H9 (cell line): Measurements from ENCODE around the gene ANKRD44. TPM values are rescaled to one million over a fixed set of nuclear protein-coding genes. Genes with fewer than 3 reads are reported as not detected.

Experiments used
- DNase-seq: peaks from one replicate; pipeline ENCODE4 v3.0.0-alpha.2; 2017
- H2AFZ ChIP-seq: one replicate; pipeline ENCODE4 v1.6.1; 2013; ENCODE audit warnings: mild to moderate bottlenecking, low read length, control low read depth, moderate library complexity
- H2AK5ac ChIP-seq: 2 replicates; pipeline ENCODE4 v1.6.1; 2013; ENCODE audit warnings: low read length, control low read depth, mixed read lengths; ENCODE audit not compliant: insufficient read length
- H2BK120ac ChIP-seq: one replicate; pipeline ENCODE4 v1.6.1; 2013; ENCODE audit warnings: low read depth, mild to moderate bottlenecking, low read length, control low read depth, inconsistent platforms; ENCODE audit not compliant: poor library complexity, severe bottlenecking
- H2BK12ac ChIP-seq: 2 replicates; pipeline ENCODE4 v1.6.1; 2013; ENCODE audit warnings: low read length, control low read depth, mixed read lengths, low read depth; ENCODE audit not compliant: insufficient read length
- H2BK15ac ChIP-seq: 2 replicates; pipeline ENCODE4 v1.6.1; 2013; ENCODE audit warnings: low read depth, low read length, control low read depth
- H2BK20ac ChIP-seq: one replicate; pipeline ENCODE4 v1.6.1; 2013; ENCODE audit warnings: low read depth, mild to moderate bottlenecking, low read length, control low read depth, inconsistent platforms; ENCODE audit not compliant: poor library complexity, severe bottlenecking
- H2BK5ac ChIP-seq: 2 replicates; pipeline ENCODE4 v1.6.1; 2013; ENCODE audit warnings: low read length, control low read depth, mixed read lengths; ENCODE audit not compliant: insufficient read length
- H3K14ac ChIP-seq: 2 replicates; pipeline ENCODE4 v1.6.1; 2013; ENCODE audit warnings: low read length, control low read depth; ENCODE audit not compliant: insufficient read depth
- H3K18ac ChIP-seq: 2 replicates; pipeline ENCODE4 v1.6.1; 2013; ENCODE audit warnings: low read depth, mild to moderate bottlenecking, mixed read lengths, low read length, control low read depth; ENCODE audit not compliant: insufficient read length
- H3K23ac ChIP-seq: 2 replicates; pipeline ENCODE4 v1.6.1; 2013; ENCODE audit warnings: low read length, control low read depth, mixed read lengths, low read depth; ENCODE audit not compliant: insufficient read length
- H3K23me2 ChIP-seq: 2 replicates; pipeline ENCODE4 v1.6.1; 2013; ENCODE audit warnings: low read depth, mild to moderate bottlenecking, mixed read lengths, low read length, control low read depth; ENCODE audit not compliant: insufficient read length, poor library complexity, severe bottlenecking
- H3K27ac ChIP-seq: 2 replicates; pipeline ENCODE4 v1.5.1; 2013; ENCODE audit warnings: low read length, control low read depth, mixed read lengths, low read depth; ENCODE audit not compliant: insufficient read length
- H3K27me3 ChIP-seq: 2 replicates; pipeline ENCODE4 v1.6.1; 2013; ENCODE audit warnings: low read length, control low read depth, inconsistent platforms; ENCODE audit not compliant: insufficient read depth
- H3K4ac ChIP-seq: 2 replicates; pipeline ENCODE4 v1.6.1; 2013; ENCODE audit warnings: low read depth, mild to moderate bottlenecking, control low read depth, inconsistent platforms, low read length, moderate library complexity
- H3K4me1 ChIP-seq: 2 replicates; pipeline ENCODE4 v1.6.1; 2013; ENCODE audit warnings: low read length, control low read depth, inconsistent platforms; ENCODE audit not compliant: insufficient read depth
- H3K4me2 ChIP-seq: 2 replicates; pipeline ENCODE4 v1.6.1; 2013; ENCODE audit warnings: low read length, control low read depth, mixed read lengths; ENCODE audit not compliant: insufficient read length, insufficient read depth
- H3K56ac ChIP-seq: 2 replicates; pipeline ENCODE4 v1.6.1; 2013; ENCODE audit warnings: low read depth, mild to moderate bottlenecking, mixed read lengths, low read length, control low read depth; ENCODE audit not compliant: insufficient read length
- H3K79me1 ChIP-seq: 2 replicates; pipeline ENCODE4 v1.6.1; 2013; ENCODE audit warnings: low read depth, mild to moderate bottlenecking, moderate library complexity, low read length, control low read depth, inconsistent platforms; ENCODE audit not compliant: insufficient read depth, poor library complexity, severe bottlenecking
- H3K79me2 ChIP-seq: 2 replicates; pipeline ENCODE4 v1.6.1; 2013; ENCODE audit warnings: low read length, control low read depth, inconsistent platforms; ENCODE audit not compliant: insufficient read depth
- H3K9ac ChIP-seq: 2 replicates; pipeline ENCODE4 v1.6.1; 2013; ENCODE audit warnings: low read length, control low read depth, mixed read lengths; ENCODE audit not compliant: insufficient read length; ENCODE audit errors: extremely low read depth
- H3K9me3 ChIP-seq: one replicate; pipeline ENCODE4 v1.6.1; 2013; ENCODE audit warnings: low read depth, low read length, inconsistent platforms; ENCODE audit not compliant: control insufficient read depth
- H3T11ph ChIP-seq: one replicate; pipeline ENCODE4 v1.6.1; 2013; ENCODE audit warnings: mild to moderate bottlenecking, low read length, control low read depth, inconsistent platforms
- H4K20me1 ChIP-seq: one replicate; pipeline ENCODE4 v1.6.1; 2013; ENCODE audit not compliant: control insufficient read depth, insufficient read length, insufficient read depth
- H4K5ac ChIP-seq: 2 replicates; pipeline ENCODE4 v1.6.1; 2013; ENCODE audit warnings: low read depth, mild to moderate bottlenecking, mixed read lengths, low read length, control low read depth; ENCODE audit not compliant: insufficient read length
- H4K8ac ChIP-seq: replicated peaks from 2 replicates; pipeline ENCODE4 v1.6.1; 2013; ENCODE audit warnings: low read length, control low read depth, mixed read lengths, low read depth; ENCODE audit not compliant: insufficient read length
- H4K91ac ChIP-seq: 2 replicates; pipeline ENCODE4 v1.6.1; 2013; ENCODE audit warnings: low read depth, mild to moderate bottlenecking, moderate library complexity, mixed read lengths, low read length, control low read depth; ENCODE audit not compliant: insufficient read length
- H3K27ac Mint-ChIP-seq, 3 experiments: 2 replicates in 2 of 3; 3 replicates in 1 of 3; pipeline ENCODE4 v1.8.0; 2020 to 2021; ENCODE audit warnings: mixed read lengths in 3 of 3, mild to moderate bottlenecking in 1 of 3, moderate library complexity in 1 of 3
- H3K27me3 Mint-ChIP-seq: 2 replicates; pipeline ENCODE4 v1.8.0; 2021; ENCODE audit warnings: low read depth, mild to moderate bottlenecking, moderate library complexity, mixed read lengths
- H3K36me3 Mint-ChIP-seq, 3 experiments: 2 replicates in 2 of 3; 3 replicates in 1 of 3; pipeline ENCODE4 v1.8.0; 2020 to 2021; ENCODE audit warnings: low read depth in 3 of 3, mixed read lengths in 3 of 3; ENCODE audit not compliant: insufficient read depth in 1 of 3
- H3K4me1 Mint-ChIP-seq, 2 experiments: 2 replicates each; pipeline ENCODE4 v1.8.0; 2020; ENCODE audit warnings: mixed read lengths in 2 of 2
- H3K4me3 Mint-ChIP-seq, 2 experiments: 2 replicates in 1 of 2; 3 replicates in 1 of 2; pipeline ENCODE4 v1.8.0; 2020 to 2021; ENCODE audit warnings: mild to moderate bottlenecking in 2 of 2, mixed read lengths in 2 of 2, moderate library complexity in 1 of 2
- H3K9me3 Mint-ChIP-seq, 2 experiments: 2 replicates in 1 of 2; 3 replicates in 1 of 2; pipeline ENCODE4 v1.8.0; 2020; ENCODE audit warnings: mild to moderate bottlenecking in 2 of 2, mixed read lengths in 2 of 2, moderate library complexity in 1 of 2
- WGBS: extraction: QIAGEN DNeasy Blood & Tissue Kit; methylation state at CpG from one replicate; pipeline ENCODE4 v1.1.7; 2013; ENCODE audit warnings: missing lambda C conversion rate, low lambda C conversion rate, mixed read lengths; ENCODE audit not compliant: insufficient read length; ENCODE audit errors: extremely low coverage; 5-methylcytosine and 5-hydroxymethylcytosine counted together
- total RNA-seq: library from RNA; stranded (reverse); gene quantifications from 2 replicates; pipeline ENCODE4 v1.2.1, GENCODE V29; 2021
- TF ChIP-seq, protein P1 (sequence below): fragments of 200-600 bp; sonication (generic); conservative IDR thresholded peaks from 3 replicates; pipeline ENCODE4 v1.8.0; 2021; ENCODE audit warnings: antibody characterized with exemption, mild to moderate bottlenecking

ANKRD44 gene
- total RNA-seq, 1 experiment from 2014 or later, result 1.9 TPM

DNA sequence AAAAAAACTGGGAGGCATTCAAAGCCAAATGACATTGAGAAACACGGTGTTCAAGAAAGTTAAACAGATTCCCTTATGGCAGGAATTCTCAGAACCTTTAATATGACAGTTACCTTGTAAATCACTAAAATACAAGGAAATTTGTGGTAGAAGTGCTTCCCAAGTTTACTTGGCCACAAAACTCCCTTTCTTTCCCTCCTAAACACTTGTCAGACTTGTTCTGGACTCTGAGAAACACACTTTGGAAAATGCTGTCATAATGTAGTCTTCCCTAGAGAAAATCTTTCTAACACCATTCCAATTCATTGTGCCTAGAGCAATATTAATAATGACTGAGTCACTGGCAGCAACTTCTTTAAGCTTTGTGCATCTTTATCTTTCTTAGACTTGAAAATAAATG lies 140.4 kb downstream of the ANKRD44 start:
- H2BK120ac ChIP-seq, result no peak overlapping the region
- no peak overlapping the region for H3K56ac ChIP-seq
- no peak overlapping the region for H3K4ac ChIP-seq
- H3K4me1 ChIP-seq, result no peaks in the 10 kb centered on the region
- H3K27me3 ChIP-seq, result no peaks in the 10 kb centered on the region
- no peak overlapping the region for H3K4me3 Mint-ChIP-seq
- no peaks in the 10 kb centered on the region for H3K79me2 ChIP-seq
- WGBS, result no CpG with 5 or more reads among the region's 1 CpG
- H3K27ac ChIP-seq, result no peak overlapping the region
- H4K20me1 ChIP-seq, result no peaks in the 10 kb centered on the region
- H3K18ac ChIP-seq, result no peak overlapping the region
- TF ChIP-seq, protein P1, sequence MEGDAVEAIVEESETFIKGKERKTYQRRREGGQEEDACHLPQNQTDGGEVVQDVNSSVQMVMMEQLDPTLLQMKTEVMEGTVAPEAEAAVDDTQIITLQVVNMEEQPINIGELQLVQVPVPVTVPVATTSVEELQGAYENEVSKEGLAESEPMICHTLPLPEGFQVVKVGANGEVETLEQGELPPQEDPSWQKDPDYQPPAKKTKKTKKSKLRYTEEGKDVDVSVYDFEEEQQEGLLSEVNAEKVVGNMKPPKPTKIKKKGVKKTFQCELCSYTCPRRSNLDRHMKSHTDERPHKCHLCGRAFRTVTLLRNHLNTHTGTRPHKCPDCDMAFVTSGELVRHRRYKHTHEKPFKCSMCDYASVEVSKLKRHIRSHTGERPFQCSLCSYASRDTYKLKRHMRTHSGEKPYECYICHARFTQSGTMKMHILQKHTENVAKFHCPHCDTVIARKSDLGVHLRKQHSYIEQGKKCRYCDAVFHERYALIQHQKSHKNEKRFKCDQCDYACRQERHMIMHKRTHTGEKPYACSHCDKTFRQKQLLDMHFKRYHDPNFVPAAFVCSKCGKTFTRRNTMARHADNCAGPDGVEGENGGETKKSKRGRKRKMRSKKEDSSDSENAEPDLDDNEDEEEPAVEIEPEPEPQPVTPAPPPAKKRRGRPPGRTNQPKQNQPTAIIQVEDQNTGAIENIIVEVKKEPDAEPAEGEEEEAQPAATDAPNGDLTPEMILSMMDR, result no peak
- no peak overlapping the region for H3K9ac ChIP-seq
- no peak overlapping the region for H4K91ac ChIP-seq
- no peak for DNase-seq
- no peak overlapping the region for H4K5ac ChIP-seq
- no peak overlapping the region for H2BK15ac ChIP-seq
- H2AK5ac ChIP-seq, result no peak overlapping the region
- no peak overlapping the region for H3K23ac ChIP-seq
- no peaks in the 10 kb centered on the region for H3K23me2 ChIP-seq
- no peaks in the 10 kb centered on the region for H3K79me1 ChIP-seq
- H2BK20ac ChIP-seq, result no peak overlapping the region
- no peaks in the 10 kb centered on the region for H3K9me3 ChIP-seq
- peaks cover 0 to under 1% of the 10 kb centered on the region in 2 experiments; a peak in 1 of 4 replicates for H3K4me1 Mint-ChIP-seq
- H2BK5ac ChIP-seq, result no peak overlapping the region
- no peak overlapping the region for H3K14ac ChIP-seq
- H3K9me3 Mint-ChIP-seq, result no peaks in the 10 kb centered on the region
- H3K27ac Mint-ChIP-seq, result no peak overlapping the region
- peaks cover 2% of the 10 kb centered on the region for H3K27me3 Mint-ChIP-seq
- no peak overlapping the region for H3T11ph ChIP-seq
- no peak overlapping the region for H3K4me2 ChIP-seq
- H2AFZ ChIP-seq, result no peak overlapping the region
- H4K8ac ChIP-seq, result no peak overlapping the region
- H3K36me3 Mint-ChIP-seq, result no peaks in the 10 kb centered on the region
- H2BK12ac ChIP-seq, result no peak overlapping the region
